Stimulated activated CD4-positive, alpha-beta T cell treated with anti-CD3 and anti-CD28 coated beads, Interleukin-15, amount 100 ng/mL, for 1 hour (primary cell): ENCODE results near the gene ADGRB3.
"Not testable (repeated sequence)": the region's sequence is repeated elsewhere in the genome, so short reads cannot be mapped to it uniquely, and the experiment has no call there.

Experiments used
- DNase-seq, 2 donors: peaks; one replicate each; pipeline ENCODE4 v3.0.0-alpha.2; 2020; ENCODE audit warnings: low read depth in 1 of 2, low spot score in 1 of 2

ADGRB3 gene

DNA sequence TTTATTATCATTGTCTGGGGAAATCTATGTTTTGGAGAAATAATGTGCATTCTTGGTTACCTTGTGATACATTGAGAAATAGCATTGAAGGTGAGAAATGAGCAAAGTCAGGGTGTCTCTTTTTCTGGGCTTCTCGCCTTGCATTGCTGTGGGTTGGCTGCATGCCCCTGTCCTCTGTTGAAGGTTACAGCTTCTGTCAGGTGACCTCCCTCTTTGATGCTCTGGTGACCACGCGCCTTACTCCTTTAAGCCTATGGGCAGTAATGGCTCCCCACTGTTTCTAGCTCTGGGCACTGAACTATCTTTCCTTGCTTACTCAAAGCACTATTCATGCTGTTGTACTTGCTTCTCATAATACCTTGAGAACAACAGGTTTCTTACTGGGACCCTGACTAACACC is 14.6 kb downstream of the ADGRB3 start:
- no peak for DNase-seq

DNA sequence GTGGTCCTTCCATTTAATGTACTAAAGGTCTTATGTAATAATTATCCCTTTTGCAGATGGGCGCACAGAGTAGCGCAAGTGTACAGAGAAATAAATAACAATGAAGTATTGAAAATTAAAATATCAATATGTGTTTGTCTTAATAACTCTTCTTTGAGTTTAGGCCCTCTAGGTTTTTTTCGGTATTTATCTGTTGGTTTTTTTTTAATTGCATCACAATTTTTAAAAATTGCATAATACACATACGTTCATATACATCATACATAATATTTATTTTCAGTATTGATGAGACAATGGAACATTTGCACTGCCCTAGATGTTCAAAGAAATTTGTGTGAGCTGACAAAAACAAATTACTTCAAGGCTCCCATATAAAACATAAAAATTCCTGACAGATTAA is 15.1 kb downstream of the ADGRB3 start:
- DNase-seq: no peak

DNA sequence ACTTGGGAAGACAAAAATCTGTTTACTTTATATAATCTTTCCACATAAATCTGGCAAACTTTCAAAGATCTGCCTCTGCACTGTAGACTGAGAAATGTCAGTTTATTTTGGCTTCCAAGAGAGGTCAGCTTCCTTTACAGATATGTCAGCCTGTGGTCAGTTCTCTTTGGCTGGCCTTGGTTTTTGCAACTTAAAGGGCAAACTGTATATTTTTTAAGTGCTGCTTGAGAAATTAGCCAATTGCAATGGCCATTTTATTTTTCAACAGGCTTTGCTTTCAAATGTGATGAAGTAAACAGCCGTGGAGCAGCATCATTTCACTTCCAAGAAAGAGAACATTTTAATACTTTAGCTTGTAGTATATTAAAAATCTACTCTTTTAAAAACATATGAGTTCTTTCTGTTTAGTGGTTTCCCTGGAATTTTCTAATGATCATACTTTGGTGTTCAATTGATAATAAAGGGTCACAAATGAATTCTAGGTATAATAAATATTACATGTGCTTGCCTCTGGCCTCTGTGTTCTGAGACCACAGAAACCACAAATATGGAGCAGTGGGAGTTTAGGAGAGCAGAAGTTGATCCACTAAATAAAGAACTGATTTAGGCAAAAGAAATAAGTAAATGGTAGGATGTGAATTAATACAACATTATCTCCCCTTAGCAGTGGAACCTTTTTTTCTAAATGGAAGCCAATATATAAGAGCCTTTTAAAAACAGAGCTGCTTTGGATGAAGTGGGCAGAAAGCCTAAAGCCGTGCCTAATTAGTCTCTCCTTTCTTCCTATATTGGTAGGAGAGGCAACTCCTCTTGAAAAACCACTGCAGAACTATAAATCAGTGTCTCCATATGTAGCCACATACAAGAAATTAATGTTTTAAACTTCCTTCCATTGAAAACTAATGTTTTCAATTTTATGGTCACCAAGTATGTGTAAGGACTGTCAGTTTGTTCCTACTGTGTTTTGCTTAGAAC is 16.2 kb downstream of the ADGRB3 start:
- no peak for DNase-seq

DNA sequence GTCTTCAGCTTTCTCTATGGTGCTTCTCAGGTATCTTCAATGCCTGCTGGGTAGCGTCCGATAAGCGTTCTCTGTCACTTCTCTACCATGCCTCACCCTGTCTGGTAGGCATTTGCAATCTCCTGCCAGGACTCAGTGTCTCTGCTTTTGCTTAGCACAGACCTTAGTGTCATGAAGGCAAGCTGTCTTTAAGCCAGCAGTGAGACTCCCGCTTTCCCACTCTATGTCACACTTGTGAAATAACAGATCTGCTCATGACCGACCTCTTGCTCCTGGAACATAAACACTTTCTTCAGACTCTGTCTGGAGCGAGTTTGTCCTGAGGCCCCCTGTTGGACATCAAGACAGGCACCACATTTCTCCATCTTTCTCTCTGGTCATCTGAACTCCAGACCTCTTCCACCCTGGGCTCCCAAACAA is 17.0 kb downstream of the ADGRB3 start:
- DNase-seq: no peak

DNA sequence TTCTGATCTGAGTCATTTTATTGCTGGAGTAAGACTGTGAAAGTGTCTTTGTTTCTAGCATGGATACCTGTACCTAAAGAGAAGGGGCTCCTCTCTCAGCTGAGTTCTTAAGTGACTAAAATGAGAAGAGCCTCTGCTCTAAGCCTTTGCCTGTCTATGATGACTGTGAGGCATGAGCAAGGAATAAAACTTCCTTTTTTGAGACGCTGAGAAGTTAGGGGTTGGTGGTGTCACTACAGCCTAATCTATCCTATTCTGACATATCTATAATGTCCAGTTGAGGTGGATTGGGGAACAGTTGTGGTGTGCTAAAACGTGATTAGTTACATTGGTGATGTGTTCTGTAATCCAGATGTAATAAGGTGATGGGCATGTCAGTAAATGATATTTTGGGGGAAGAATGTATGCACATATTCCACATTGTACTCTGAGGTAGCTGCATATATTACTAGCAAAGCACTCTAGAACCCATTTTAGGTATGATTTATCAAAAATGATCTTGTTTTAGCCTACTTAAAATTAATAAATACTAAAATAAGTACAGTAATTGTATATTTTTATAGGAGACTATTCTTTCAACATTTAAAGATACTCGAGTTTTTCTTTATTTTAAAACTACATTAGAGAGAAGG is 18.1 kb downstream of the ADGRB3 start:
- no peak for DNase-seq

DNA sequence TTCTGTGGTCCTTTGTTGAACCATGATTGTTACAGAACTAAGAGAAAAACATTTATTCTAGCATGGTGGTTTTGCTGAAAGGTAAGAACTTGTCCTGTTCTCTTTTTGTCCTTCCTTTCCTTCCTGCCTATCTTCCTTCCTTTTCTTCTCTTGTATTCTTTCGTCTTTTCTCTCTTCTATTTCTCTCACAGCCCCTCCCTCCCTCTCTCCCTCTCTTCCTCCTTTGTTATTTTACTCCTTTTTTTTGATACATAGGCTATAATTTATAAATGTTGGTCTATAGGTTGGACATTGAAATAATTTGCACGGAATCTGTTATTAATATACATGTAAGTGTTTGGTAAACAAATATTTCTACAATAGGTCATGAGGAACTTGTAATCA is 18.6 kb downstream of the ADGRB3 start:
- no peak for DNase-seq

DNA sequence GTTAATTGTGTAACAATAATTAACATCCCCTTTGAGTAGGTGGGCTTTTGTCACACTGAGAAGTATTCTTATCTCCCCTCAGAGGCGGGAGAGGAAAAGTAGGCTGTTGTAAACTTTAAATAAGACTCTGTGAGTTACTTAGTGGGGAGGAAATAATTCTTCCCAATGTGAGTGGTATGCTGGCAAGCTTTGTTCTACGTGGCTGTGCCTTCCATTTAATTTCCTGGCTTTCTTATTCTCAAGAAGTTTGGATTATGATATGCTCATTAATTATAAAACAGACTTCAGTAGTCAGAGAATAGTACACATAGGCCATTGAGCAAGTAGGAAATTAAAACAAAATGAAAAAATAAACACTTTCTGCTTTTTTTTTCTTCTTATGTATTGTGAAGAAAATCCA is 19.1 kb downstream of the ADGRB3 start:
- no peak for DNase-seq

DNA sequence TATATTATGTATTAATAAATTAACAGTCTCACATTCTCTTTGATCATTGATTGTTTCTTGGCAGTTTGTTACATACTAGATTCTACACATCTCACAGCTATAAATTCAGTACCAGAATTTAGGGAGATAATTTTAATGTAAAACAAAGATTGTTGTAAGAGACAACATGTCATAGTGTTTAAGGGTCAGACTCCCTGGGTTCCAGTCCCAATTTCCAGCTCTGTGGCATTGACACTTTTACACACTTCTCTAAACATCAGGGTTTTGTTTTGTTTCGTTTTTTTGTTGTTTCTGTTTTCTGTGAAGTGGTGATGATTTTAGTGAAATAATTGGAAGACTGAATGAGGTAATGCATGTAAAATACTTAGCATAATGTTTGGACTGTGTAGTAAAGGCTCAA is 19.9 kb downstream of the ADGRB3 start:
- no peak for DNase-seq

DNA sequence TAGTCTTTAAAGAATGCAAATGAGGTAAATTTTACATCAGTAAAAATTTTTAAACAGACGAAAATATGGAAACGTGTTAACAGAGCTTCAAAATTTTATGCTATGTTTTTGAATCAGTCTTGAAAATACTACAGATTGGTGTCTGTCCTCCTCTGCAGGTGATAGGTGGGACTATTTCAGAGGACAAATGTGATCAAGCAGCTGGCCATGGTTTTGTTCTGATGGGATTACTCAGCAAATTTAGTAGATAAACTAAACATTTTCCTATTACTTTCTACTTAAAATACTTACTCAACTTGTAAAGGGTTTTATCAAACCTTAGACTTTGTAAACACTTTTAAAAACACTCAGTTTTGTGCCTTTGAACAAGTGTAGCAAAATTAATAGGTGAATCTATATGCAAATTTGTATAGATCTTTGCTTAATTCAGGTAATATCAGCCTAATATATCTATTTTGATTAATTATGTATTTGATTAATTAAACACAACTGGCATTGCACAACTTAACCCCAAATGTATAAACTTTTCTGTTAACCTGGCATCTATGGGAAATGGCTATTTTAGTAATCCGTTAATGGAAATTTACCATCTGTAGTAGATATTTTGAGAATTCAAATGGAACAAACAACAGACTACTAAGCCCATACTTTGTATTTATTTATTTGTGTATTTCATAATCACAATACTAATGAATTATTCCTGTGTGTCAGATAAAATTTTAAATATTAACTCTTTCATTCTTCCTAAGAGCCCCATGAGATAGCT is 22.5 kb downstream of the ADGRB3 start:
- DNase-seq: no peak

DNA sequence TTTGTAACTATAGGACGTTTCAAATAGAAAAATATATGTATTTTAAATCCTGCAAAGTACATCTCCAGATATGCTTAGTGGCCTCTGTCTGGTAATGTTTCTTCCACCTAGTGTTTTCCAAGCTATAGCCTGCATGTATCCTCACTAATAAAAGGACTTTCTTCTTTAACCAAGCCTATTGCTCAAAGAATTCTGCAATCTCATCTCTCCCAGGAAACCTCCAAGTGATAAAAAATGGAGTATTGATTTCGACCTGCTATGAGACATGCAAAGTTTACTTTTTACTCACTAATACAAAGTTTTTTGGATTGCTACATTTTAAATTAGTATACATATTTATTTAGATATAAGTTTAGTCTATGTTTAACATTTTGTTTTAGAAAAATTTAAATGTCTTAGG is 23.3 kb downstream of the ADGRB3 start:
- DNase-seq: no peak

DNA sequence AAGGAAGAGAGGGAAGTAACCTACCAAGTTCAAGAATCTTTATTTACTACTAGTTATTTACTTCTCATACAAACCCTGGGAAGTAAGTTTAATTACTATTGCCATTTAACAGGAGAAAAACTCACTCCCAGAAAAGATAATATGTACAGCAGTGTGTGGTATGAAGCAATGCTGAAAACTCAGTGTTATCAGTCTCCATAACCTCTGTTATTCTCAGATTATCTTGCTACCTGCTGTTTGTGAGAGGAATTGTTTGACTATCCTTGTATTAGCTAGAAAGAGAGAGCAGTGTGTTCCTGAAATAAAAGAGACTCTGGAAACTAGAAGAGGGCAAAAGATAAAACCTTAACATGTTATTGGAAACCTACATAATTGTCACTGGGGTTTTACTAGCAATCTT is 38.2 kb downstream of the ADGRB3 start:
- DNase-seq: no peak

DNA sequence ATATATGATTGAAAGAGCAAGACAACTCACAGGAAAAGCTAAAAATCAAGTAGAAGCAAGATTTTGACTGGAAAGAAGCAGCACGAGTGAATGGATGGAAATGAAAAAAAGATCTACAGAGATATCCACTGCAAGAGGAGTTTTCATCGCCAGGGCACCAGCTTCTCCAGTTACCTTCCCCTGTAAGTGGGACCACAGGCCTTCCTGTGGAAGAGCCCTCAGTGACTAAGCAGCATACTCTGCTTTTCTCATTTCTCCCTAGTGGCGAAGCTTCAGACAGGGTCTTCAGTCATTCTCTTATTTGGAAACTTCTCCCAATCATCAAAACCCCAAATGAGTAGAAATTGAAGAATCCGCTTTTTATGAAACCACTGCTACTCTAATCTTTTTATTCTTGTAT is 40.5 kb downstream of the ADGRB3 start:
- no peak for DNase-seq

DNA sequence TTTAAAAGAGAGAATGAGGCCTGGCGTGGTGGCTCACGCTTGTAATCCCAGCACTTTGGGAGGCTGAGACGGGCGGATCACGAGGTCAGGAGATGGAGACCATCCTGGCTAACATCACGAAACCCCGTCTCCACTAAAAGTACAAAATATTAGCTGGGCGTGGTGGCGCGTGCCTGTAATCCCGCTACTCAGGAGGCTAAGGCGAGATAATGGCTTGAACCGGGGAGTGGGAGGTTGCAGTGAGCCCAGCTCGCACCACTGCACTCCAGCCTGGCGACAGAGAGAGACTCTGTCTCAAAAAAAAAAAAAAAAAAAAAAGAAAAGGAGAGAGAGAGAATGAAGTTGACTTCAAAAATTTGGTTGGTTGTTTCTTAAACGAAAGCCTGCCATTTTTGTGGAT is 41.0 kb downstream of the ADGRB3 start:
- not testable (repeated sequence) for DNase-seq

DNA sequence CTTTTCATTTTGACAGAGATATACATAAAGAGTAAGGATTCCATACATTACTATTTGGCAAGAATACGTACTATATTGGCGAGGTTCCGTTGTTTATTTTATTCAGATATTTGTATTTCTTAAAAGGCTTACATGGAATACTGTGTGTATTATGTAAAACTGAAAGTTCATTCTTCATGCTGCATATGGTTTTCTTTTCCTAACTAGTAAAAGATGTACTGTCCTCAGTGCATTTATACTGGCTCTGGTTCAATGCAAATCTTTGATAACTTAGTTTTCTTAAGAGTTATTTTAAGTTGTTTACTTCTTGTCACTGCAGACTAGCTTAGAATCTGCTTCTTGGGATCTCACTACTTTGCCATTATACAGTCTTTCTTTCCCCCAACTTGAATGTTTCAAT is 42.0 kb downstream of the ADGRB3 start:
- DNase-seq: no peak

DNA sequence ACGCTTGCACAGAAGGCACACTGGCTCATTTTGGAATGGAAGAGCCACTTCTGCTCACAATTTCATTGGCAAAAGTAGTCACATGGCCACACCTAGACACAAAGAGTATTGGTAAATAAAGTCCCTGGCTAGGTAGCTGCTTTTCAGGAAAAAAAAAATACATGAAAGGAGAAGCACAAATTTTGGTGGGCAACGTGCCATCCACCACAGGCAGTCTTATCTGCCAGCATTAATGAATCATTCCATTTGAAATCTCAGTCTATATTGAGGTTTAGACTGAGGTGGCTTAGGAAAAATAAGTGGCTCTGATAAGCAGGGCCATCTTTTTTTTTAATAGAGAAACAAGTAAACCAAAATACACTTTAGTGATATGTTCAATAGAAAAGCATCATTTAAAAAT is 44.3 kb downstream of the ADGRB3 start:
- DNase-seq: no peak

DNA sequence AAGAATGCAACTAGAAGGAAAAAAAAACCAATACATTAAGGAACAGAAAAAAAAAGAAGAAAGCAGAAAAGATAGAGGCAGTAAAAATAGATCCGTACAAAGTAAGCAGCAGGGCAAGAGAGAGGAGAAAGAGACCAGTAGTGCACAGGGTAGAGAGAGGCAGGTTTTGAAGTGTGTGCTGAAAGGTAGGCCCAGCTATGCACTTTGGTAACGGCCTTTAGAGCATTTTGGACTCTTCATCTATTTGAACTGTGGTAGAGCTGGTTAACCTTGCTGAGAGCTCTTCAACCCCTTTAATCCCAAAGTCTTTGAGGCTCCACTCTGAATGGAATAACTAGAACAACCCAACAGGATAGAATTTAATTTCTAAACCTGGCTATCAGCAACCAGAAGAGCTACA is 45.2 kb downstream of the ADGRB3 start:
- DNase-seq: no peak

DNA sequence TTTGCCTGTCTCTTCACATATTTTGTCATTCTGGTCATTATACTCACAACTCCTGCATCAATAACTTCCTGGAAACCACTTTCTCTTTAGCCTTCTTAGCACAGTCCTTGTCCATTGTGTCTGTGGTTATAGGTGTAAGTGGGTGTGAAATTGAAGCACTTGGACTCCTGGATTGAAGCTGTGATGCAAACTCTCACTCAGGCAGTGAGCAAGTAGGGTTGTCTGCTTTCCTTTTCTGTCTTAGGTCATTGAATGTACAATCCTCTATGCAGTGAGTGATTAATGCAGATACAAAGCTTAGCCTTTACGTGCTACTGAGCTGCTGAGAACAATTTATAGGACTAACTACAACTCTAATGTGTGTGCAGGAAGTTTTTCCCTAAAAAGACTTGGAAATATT is 54.8 kb downstream of the ADGRB3 start:
- no peak for DNase-seq

DNA sequence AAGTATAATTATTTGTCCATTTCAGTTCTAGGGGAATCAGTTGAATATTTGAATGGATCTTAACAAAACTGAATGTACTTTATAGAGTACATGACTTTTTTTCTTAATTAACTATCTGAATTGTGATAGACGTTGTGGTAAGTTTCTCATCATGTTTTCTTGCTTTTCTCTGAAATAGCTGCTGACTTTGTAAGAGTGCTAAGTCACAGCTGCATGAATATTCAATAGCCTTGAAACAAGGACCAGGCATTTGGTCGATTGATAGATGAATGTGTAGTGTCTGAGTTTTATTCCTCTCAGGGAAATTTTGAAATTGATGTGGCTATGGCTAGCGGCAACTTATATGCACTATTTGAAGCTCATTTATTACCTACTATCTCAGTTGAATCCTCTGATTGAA is 56.0 kb downstream of the ADGRB3 start:
- DNase-seq: no peak

DNA sequence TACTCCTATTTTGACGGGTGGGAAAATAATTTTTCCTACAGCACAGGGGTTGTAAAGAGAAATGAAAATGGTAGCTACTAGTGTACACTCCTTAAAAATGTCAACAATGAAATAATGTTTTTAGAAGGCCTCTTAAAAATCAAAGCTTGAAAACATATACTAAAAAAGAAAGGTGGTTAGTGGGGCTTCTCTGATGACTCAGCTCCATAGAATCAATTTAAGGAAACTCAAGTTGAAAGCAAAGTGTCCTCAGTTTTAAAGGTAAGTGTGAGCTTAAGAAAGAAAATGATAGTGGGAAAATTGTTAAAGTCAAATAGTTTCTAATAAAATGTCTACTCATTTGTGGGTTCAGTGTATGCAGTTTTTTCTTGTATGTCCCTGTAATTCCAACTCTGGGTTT is 58.2 kb downstream of the ADGRB3 start:
- DNase-seq: no peak

DNA sequence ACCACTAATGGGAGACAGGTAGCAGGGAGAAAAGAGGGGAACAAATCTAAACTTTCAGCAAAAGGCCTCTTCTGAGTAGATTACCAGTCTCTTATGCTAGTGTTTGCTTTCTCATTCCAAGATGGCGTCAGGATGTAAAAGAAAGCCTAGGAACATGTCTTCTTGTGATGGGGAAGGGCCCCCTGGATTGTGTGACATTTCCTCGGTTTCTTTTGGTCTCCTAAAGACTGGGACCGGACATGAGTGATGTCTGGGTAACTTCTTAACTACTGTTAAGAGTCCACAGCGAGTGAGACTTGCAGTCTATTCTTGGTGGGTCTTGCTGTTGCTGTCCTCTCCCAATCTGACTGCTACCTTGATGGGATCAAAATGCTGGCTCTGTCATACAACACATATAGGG is 60.3 kb downstream of the ADGRB3 start:
- no peak for DNase-seq

DNA sequence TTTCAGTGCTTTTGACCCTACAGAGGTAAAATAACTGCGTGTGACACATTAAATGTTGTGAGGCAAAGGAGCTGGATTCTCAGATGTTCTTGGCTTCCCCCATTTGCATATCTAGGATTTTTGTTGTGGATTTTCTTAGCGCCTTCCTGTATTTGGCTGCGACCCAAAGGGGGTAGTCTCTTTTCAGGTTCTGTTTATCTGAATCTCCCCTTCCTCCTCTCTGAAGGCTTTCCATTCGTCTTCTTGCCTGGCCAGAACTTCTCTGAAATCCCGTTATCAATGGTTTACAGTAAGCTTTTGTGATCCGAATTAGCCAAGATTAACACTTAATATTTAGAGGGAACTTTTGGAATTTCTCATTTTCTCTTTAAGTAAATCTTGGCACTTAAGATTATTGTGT is 60.8 kb downstream of the ADGRB3 start:
- DNase-seq: no peak

DNA sequence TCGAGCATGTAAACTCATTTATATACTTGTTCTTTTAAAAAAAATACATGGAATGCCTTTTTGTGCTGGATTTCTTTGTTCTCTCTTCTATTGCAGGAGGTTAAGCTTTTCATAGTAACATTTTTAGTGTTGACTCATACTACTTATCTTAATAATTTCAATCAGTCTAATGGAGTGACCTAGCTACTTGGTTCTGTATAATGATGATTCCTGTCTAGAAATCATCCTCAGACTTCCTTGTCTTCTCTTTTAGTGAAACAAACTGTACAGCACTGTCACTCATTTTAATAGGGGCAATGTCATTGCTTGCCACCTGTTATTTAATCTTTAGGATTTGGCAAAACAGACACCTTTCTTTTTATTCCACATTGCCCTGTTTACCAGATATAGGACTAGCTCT is 62.3 kb downstream of the ADGRB3 start:
- DNase-seq: no peak
